ENCODE results near the gene SLC35A5. TPM values are rescaled to one million over a fixed set of nuclear protein-coding genes. Genes with fewer than 3 reads are reported as not detected.

Gene SLC35A5
- total RNA-seq, 5 donors from 2014 or later (not counting 1 experiment from before 2014, with no cell fraction given) = 11.7 to 20.4 (median 16.3) TPM

DNA sequence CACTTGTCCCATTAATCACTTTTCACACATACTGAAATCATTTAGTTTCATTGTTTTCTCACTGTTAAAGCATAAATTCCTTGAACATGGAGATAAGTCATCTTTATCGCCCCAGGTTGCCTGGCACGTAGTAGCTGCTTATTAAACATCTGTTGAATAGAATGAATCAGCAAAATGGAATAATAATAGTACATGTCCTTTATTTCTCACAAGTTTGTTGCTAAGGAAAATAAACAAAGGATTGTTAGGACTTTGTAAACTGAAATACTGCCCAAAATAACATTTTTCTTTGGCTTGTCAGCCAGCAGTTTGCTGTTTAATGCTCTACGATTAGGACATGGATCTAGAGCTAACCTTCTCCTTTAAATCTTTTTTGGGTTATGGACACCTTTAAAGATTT lies 17.9 kb downstream of the SLC35A5 start:
- Histone ChIP-seq H3K9me3 (no peaks in the 10 kb centered on the region), H3K27me3 (replicated peaks in 1 of 2; ENCODE audit: control insufficient read depth in 2 of 2, extremely low read depth in 1 of 2, insufficient read depth in 2 of 2, low read length in 1 of 2) (no peaks in the 10 kb centered on the region), H3K4me3 (ENCODE audit: control insufficient read depth in 1 of 2, extremely low read depth in 1 of 2, low read length in 1 of 2) (no peak overlapping the region), H3K27ac (ENCODE audit: low read length) (no peak overlapping the region), H3K36me3 (ENCODE audit: control insufficient read depth in 2 of 2, extremely low read depth in 1 of 2, insufficient read depth in 1 of 2, low read length in 1 of 2) (peaks cover 0 to 43% of the 10 kb centered on the region in 2 donors), H3K4me1 (ENCODE audit: control insufficient read depth in 1 of 2, extremely low read depth in 1 of 2, insufficient read depth in 2 of 2, low read length in 2 of 2) (no peaks in the 10 kb centered on the region)
- CTCF ChIA-PET = interaction anchor here in 1 of 2 donors (1.2 to 2.1 kb wide), 2 partner anchors 17 to 709 kb away, joined by 3 to 4 read pairs; no protein-coding TSS in a partner anchor
- DNase-seq (no peak), ATAC-seq (replicated peaks in 1 of 4) (no peak)
- H3K4me1 Mint-ChIP-seq = peaks cover 3 to 6% (median 5%) of the 10 kb centered on the region in 3 donors
- H3K9me3 Mint-ChIP-seq = no peaks in the 10 kb centered on the region
- POLR2A ChIA-PET = no interaction called here
- no peaks in the 10 kb centered on the region for H3K27me3 Mint-ChIP-seq
- WGBS (ENCODE audit: insufficient coverage) = 100% methylated on average over 1 of the region's 3 CpGs
- H3K27ac Mint-ChIP-seq = no peak overlapping the region
- H3K36me3 Mint-ChIP-seq = peaks cover 42% of the 10 kb centered on the region
- no peak overlapping the region for H3K4me3 Mint-ChIP-seq

DNA sequence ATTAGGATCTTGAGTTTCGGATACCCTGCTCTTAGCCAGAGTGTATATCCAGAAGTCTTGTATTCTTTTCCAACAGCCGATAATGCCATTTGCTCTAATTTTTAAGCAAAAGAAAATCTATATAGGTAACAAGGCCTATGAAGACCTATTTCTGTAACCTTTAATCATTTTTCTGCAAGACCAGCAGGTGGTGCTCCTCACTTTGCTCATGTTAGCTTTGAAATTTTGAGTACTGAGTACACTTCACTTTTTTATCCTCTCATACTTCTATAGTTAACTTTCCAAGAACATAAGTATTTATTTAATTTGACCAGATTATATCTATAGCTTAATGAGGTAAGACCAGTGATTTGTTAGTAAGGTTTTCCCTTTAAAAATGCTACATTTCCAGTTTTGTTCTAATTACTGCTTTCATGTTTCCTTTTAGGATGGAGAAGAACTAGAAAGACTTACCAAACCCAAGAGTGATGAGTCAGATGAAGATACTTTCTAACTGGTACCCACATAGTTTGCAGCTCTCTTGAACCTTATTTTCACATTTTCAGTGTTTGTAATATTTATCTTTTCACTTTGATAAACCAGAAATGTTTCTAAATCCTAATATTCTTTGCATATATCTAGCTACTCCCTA lies 20.5 kb downstream of the SLC35A5 start:
- peaks cover 61% of the 10 kb centered on the region for H3K36me3 Mint-ChIP-seq
- DNase-seq = peak in 19 of 35 experiments; percentile 1 to 57 (median 8)
- 100% methylated on average over 1 of the region's 2 CpGs for WGBS (ENCODE audit: insufficient coverage)

DNA sequence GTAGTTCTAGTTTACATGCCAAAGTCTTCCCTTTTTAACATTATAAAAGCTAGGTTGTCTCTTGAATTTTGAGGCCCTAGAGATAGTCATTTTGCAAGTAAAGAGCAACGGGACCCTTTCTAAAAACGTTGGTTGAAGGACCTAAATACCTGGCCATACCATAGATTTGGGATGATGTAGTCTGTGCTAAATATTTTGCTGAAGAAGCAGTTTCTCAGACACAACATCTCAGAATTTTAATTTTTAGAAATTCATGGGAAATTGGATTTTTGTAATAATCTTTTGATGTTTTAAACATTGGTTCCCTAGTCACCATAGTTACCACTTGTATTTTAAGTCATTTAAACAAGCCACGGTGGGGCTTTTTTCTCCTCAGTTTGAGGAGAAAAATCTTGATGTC lies 21.3 kb downstream of the SLC35A5 start:
- DNase-seq = no peak
- ATAC-seq (replicated peaks in 1 of 4) = no peak
- ChIA-PET POLR2A (interaction anchor here in 1 of 2 donors (0.5 kb wide), 1 partner anchor 33 kb away, joined by 5 read pairs; no protein-coding TSS in a partner anchor), CTCF (interaction anchor here (0.6 to 2.0 kb wide), 10 partner anchors 9 to 705 kb away, joined by 3 to 8 read pairs (median 4); no protein-coding TSS in a partner anchor)
- no peaks in the 10 kb centered on the region for H3K9me3 ChIP-seq
- H3K4me1 ChIP-seq (ENCODE audit: control insufficient read depth in 1 of 2, extremely low read depth in 1 of 2, insufficient read depth in 2 of 2, low read length in 2 of 2) = no peaks in the 10 kb centered on the region
- H3K27ac ChIP-seq (ENCODE audit: low read length) = no peak overlapping the region
- H3K36me3 ChIP-seq (ENCODE audit: control insufficient read depth in 2 of 2, extremely low read depth in 1 of 2, insufficient read depth in 1 of 2, low read length in 1 of 2) = peaks cover 2 to 55% of the 10 kb centered on the region in 2 donors
- no peaks in the 10 kb centered on the region for H3K27me3 ChIP-seq (replicated peaks in 1 of 2; ENCODE audit: control insufficient read depth in 2 of 2, extremely low read depth in 1 of 2, insufficient read depth in 2 of 2, low read length in 1 of 2)
- no peaks in the 10 kb centered on the region for H3K27me3 Mint-ChIP-seq
- H3K4me3 Mint-ChIP-seq = no peak overlapping the region
- WGBS (ENCODE audit: insufficient coverage) = no CpG with 5 or more reads among the region's 3 CpGs
- peaks cover 62% of the 10 kb centered on the region for H3K36me3 Mint-ChIP-seq
- peaks cover 0 to 11% (median 0%) of the 10 kb centered on the region in 3 donors for H3K4me1 Mint-ChIP-seq
- no peak overlapping the region for H3K4me3 ChIP-seq (ENCODE audit: control insufficient read depth in 1 of 2, extremely low read depth in 1 of 2, low read length in 1 of 2)
- no peaks in the 10 kb centered on the region for H3K9me3 Mint-ChIP-seq
- no peak overlapping the region for H3K27ac Mint-ChIP-seq

More for the DNA sequence above, 20.5 kb downstream of the SLC35A5 start:
- H3K4me1 ChIP-seq (ENCODE audit: control insufficient read depth in 1 of 2, extremely low read depth in 1 of 2, insufficient read depth in 2 of 2, low read length in 2 of 2) = no peaks in the 10 kb centered on the region
- ChIA-PET POLR2A (interaction anchor here in 1 of 2 donors (1.0 kb wide), 1 partner anchor 234 kb away, joined by 3 read pairs; no protein-coding TSS in a partner anchor), CTCF (interaction anchor here (0.5 to 2.0 kb wide), 21 partner anchors 9 to 996 kb away, joined by 3 to 8 read pairs (median 3); no protein-coding TSS in a partner anchor)
- Mint-ChIP-seq H3K4me3 (no peak overlapping the region), H3K27ac (no peak overlapping the region), H3K9me3 (no peaks in the 10 kb centered on the region), H3K27me3 (no peaks in the 10 kb centered on the region), H3K4me1 (peaks cover 0 to 9% (median 0%) of the 10 kb centered on the region in 3 donors)
- H3K36me3 ChIP-seq (ENCODE audit: control insufficient read depth in 2 of 2, extremely low read depth in 1 of 2, insufficient read depth in 1 of 2, low read length in 1 of 2) = peaks cover 2 to 54% of the 10 kb centered on the region in 2 donors
- H3K9me3 ChIP-seq = no peaks in the 10 kb centered on the region
- no peak for ATAC-seq (replicated peaks in 1 of 4)
- no peaks in the 10 kb centered on the region for H3K27me3 ChIP-seq (replicated peaks in 1 of 2; ENCODE audit: control insufficient read depth in 2 of 2, extremely low read depth in 1 of 2, insufficient read depth in 2 of 2, low read length in 1 of 2)
- no peak overlapping the region for H3K27ac ChIP-seq (ENCODE audit: low read length)
- H3K4me3 ChIP-seq (ENCODE audit: control insufficient read depth in 1 of 2, extremely low read depth in 1 of 2, low read length in 1 of 2) = no peak overlapping the region

DNA sequence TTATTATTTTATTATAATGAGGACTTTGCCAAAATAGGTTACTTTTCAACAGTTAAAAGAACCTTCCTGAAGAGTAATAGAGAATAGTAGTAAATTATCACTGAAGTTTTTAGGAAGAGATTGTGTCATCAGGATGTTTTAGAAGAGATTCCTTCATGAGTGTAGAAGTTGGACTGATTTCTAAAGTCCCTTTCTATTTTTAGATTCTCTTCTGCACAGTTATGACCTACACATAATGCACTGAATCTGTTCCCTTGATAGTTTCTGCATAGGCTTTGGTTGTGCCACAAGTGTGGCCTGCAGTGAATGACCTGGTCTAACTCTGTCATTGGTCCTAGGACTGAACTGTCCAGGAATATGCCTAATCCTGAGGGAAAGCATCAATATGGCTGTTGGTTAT lies 23.9 kb downstream of the SLC35A5 start:
- no peaks in the 10 kb centered on the region for H3K4me1 ChIP-seq (ENCODE audit: control insufficient read depth in 1 of 2, extremely low read depth in 1 of 2, insufficient read depth in 2 of 2, low read length in 2 of 2)
- Mint-ChIP-seq H3K27ac (peak overlapping the region in 1 of 2 donors; percentile 28), H3K36me3 (peaks cover 68% of the 10 kb centered on the region), H3K4me3 (no peak overlapping the region), H3K27me3 (no peaks in the 10 kb centered on the region), H3K9me3 (no peaks in the 10 kb centered on the region), H3K4me1 (peaks cover 1 to 11% (median 3%) of the 10 kb centered on the region in 3 donors)
- H3K27me3 ChIP-seq (replicated peaks in 1 of 2; ENCODE audit: control insufficient read depth in 2 of 2, extremely low read depth in 1 of 2, insufficient read depth in 2 of 2, low read length in 1 of 2) = no peaks in the 10 kb centered on the region
- no peak for ATAC-seq (replicated peaks in 1 of 4)
- DNase-seq = no peak
- H3K4me3 ChIP-seq (ENCODE audit: control insufficient read depth in 1 of 2, extremely low read depth in 1 of 2, low read length in 1 of 2) = no peak overlapping the region
- H3K36me3 ChIP-seq (ENCODE audit: control insufficient read depth in 2 of 2, extremely low read depth in 1 of 2, insufficient read depth in 1 of 2, low read length in 1 of 2) = peaks cover 2 to 44% of the 10 kb centered on the region in 2 donors
- no peaks in the 10 kb centered on the region for H3K9me3 ChIP-seq
- H3K27ac ChIP-seq (ENCODE audit: low read length) = no peak overlapping the region
- ChIA-PET CTCF (no interaction called here), POLR2A (no interaction called here)

DNA sequence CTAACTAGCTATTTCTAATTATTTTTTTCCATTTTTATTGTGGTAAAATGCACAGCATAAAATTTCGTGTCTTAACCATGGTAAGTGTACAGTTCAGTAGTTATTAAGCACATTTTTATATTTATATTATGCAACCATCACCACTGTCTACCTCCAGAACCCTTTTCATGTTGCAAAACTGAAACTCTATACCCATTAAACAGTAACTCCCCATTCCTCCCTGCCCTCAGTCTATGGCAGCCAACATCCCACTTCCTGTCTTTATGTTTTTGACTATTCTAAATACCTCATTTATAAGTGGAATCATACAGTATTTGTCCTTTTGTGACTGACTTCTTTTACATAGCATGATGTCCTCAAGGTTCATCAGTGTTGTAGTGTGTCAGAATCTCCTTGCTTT lies 25.5 kb downstream of the SLC35A5 start:
- ChIA-PET CTCF (interaction anchor here in 1 of 2 donors (0.8 kb wide), 1 partner anchor 254 kb away, joined by 4 read pairs; no protein-coding TSS in a partner anchor), POLR2A (no interaction called here)
- Histone ChIP-seq H3K4me1 (ENCODE audit: control insufficient read depth in 1 of 2, extremely low read depth in 1 of 2, insufficient read depth in 2 of 2, low read length in 2 of 2) (no peaks in the 10 kb centered on the region), H3K4me3 (ENCODE audit: control insufficient read depth in 1 of 2, extremely low read depth in 1 of 2, low read length in 1 of 2) (no peak overlapping the region), H3K9me3 (no peaks in the 10 kb centered on the region), H3K36me3 (ENCODE audit: control insufficient read depth in 2 of 2, extremely low read depth in 1 of 2, insufficient read depth in 1 of 2, low read length in 1 of 2) (peaks cover 2 to 34% of the 10 kb centered on the region in 2 donors), H3K27ac (ENCODE audit: low read length) (no peak overlapping the region), H3K27me3 (replicated peaks in 1 of 2; ENCODE audit: control insufficient read depth in 2 of 2, extremely low read depth in 1 of 2, insufficient read depth in 2 of 2, low read length in 1 of 2) (no peaks in the 10 kb centered on the region)
- WGBS (ENCODE audit: insufficient coverage) = no CpG with 5 or more reads among the region's 1 CpG
- Mint-ChIP-seq H3K27ac (no peak overlapping the region), H3K9me3 (peaks cover 0 to 3% (median 2%) of the 10 kb centered on the region in 3 donors), H3K4me3 (no peak overlapping the region), H3K36me3 (peaks cover 79% of the 10 kb centered on the region), H3K4me1 (peaks cover 3 to 15% (median 12%) of the 10 kb centered on the region in 3 donors), H3K27me3 (no peaks in the 10 kb centered on the region)
- no peak for DNase-seq
- no peak for ATAC-seq (replicated peaks in 1 of 4)

DNA sequence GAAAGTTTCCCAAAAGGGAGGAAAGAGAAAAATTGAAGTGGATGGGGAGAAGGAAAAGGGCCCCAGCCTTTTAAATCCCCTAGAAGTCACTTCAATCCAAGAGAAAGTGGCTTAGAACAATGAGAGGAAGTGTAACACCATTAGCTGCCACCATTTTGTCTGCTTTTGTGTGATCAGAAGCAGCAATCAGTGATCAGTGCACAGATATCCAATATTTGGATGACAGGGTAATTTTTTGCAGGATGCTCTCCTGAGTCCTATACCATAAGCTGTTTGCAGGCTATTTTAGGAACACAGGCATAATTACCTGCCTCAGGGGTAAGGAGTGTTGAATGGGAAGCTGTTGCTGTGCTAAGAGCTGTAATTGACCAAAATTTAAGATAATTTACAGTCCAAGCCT lies 31.4 kb downstream of the SLC35A5 start:
- Histone ChIP-seq H3K27ac (ENCODE audit: low read length) (no peak overlapping the region), H3K4me1 (ENCODE audit: control insufficient read depth in 1 of 2, extremely low read depth in 1 of 2, insufficient read depth in 2 of 2, low read length in 2 of 2) (no peaks in the 10 kb centered on the region), H3K9me3 (no peaks in the 10 kb centered on the region), H3K27me3 (replicated peaks in 1 of 2; ENCODE audit: control insufficient read depth in 2 of 2, extremely low read depth in 1 of 2, insufficient read depth in 2 of 2, low read length in 1 of 2) (no peaks in the 10 kb centered on the region), H3K36me3 (ENCODE audit: control insufficient read depth in 2 of 2, extremely low read depth in 1 of 2, insufficient read depth in 1 of 2, low read length in 1 of 2) (peaks cover 0 to 10% of the 10 kb centered on the region in 2 donors), H3K4me3 (ENCODE audit: control insufficient read depth in 1 of 2, extremely low read depth in 1 of 2, low read length in 1 of 2) (no peak overlapping the region)
- ChIA-PET POLR2A (no interaction called here), CTCF (no interaction called here)
- Mint-ChIP-seq H3K4me3 (no peak overlapping the region), H3K36me3 (peaks cover 67% of the 10 kb centered on the region), H3K9me3 (peaks cover 4 to 11% (median 6%) of the 10 kb centered on the region in 3 donors), H3K27me3 (no peaks in the 10 kb centered on the region), H3K4me1 (peaks cover 3 to 18% (median 3%) of the 10 kb centered on the region in 3 donors), H3K27ac (no peak overlapping the region)
- ATAC-seq (replicated peaks in 1 of 4) (no peak), DNase-seq (no peak)

Data from T-cell (primary cell).